Kidney glomerular epithelial cell (primary cell): ENCODE results near the gene TPD52L2.
"Not testable (repeated sequence)": the region's sequence is repeated elsewhere in the genome, so short reads cannot be mapped to it uniquely, and the experiment has no call there.

ENCODE experiments used
- DNase-seq: peaks from one replicate; lab custom pipeline; 2025; lab: John Stamatoyannopoulos, UW

The TPD52L2 gene

DNA sequence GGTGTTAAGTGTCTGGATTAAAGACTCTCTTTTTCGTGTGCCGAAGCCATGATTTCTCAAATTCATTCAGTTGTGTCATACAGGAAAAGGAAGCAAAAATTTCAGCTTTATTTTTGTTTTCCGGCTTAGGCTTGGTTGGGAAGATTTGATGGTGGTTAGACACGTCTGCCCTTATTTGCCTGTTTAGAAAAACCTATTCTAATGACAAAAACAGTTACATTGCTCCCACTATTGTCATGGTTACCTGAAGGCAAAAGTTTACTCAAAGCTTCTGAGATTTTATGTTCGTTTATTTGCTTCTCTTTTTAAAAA lies 30.8 kb downstream of the TPD52L2 start:
- DNase-seq: no peak

DNA sequence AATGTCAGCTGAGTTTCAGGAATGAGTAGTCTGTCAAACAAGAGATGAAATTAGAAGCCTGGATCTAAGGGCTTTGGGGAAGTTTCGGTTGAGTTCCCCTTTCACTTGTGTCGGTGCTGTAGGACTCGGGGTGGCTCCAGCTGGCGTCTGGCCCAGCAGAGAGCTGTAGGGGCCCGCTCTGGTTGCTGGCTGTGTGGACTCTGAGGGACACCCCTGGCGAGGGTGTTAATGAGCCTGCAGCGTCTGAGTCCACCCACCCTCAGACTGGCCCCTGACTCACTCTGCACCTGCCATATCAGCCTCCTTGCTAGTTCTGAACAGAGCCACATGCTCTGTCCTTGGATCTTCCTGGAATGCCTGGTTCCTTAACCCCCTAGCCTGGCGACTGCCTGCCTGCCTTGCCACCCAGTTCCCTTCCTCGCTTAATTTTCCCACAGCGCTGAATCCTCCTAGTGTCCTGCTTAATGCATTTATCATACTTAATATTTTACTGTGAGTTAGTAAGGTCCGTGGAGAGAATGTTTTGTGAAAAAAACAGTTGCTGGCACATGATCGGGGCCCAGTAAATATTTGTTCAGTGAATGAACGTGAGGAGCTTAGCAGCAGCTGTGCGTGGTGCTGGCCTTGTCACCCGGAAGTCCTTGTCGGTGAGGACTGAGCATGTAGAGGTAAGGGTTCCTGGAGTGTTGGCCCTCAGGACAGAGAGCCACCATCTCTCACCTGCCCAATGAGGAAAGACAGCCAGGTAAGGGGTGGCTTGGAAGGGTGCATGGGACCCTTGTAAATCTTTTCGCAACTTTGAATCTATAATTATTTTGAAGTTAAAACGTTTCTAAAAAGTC lies 31.4 kb downstream of the TPD52L2 start:
- DNase-seq: no peak

DNA sequence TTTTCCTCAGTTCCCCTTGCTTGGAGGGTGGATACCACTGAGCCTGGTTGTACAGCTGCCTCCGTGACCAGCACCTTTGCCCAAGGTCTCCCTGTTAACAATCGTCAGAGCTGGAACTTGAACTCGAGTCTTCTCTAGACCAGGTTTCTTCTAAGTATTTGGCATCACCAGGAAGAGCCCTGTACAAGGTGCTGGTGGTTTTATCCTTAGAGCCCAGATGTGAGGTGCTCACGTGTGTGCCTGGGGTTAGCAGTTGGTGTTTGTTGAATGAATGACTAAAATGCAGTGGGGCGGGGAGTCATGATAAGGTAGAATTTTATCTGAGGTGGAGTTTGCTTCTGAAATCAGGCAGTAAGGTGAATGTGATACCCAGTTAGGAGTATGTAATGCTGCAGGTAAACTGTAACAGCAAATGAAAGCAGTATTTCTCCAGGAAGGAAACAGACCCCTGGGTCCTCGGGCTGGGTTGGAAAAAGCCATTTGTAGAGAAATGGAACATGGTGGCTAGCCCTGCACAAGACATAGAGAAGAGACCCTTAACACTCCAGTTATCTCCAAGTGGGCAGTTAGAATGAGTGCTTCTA lies 33.0 kb downstream of the TPD52L2 start:
- no peak for DNase-seq

DNA sequence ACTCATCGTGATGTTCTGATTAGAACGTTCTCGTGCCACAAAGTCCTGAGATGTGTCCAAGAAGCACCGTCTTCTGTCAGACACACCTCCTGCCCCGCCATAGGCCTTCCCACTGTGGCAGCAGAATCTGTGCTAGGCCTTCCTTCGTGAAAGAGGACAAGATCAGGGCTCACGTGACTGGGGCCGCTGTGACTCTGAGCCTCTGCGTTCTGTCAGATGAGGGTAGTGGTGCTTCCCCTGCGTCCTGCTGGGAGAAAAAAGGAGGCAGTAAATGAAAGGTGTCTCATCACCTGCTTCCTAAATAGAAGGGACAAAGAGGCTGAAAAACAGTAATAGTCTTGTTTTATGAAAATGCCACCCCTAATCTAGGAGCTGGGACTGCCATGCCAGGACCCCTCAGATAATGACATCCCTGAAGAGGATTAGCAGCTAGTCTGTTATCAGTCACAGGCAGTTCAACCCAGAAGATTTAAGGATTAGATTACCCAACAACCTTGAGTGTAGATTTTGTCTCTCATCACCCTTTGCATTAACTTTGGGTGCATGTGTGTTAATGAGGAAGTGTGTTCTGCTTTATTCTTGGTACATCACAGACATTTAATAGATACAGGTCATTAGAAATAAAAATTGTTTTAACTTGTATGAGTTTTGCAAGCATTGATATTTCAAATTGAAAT lies 34.0 kb downstream of the TPD52L2 start:
- no peak for DNase-seq

DNA sequence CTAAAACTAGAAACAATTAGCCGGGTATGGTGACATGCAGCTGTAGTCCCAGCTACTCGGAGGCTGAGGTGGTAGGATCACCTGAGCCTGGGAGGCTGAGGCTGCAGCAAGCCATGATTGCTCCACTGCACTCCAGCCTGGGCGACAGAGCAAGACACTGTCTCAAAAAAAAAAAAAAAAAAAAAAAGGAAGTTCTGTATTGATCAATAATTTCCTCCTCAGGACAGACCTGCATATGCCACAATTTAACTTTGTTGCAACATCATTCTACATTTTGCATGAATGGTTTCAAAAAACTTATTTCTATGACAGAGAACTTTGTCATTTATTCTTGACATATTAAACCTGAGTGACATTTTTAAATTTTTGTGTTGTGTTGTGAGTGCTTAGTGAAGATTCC lies 35.3 kb downstream of the TPD52L2 start:
- no peak for DNase-seq

DNA sequence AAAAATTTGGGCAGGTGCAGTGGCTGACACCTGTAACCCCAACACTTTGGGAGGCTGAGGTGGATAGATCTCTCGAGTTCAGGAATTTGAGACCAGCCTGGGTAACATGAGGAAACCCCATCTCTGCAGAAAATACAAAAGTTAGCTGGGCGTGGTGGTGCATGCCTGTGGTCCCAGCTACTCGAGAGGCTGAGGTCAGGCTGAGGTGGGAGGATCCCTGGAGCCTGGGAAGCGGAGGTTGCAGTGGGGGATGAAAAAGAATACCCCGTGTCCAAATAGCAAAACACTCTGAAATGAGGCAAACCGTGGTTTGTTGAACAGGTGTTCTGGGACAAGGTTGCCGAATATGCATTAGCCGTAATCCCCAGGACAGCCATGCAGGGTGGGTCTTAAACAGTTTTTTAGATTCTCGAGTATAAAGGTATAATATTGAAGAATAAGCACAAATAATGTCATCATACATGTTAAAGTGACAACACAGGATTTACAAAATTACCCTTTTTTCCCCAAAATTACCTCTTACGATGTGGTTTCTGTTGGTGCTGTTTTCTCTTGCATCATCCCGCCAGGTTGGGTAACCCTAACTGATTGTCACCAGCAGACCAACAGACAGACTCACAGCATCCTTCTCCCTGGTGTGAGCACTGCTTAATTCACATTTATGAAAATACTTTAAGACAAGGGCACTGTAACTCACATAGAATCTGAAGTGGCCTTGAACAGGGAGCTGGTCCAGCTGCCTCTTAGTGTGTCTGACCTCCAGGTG lies 38.9 kb downstream of the TPD52L2 start:
- no peak for DNase-seq

DNA sequence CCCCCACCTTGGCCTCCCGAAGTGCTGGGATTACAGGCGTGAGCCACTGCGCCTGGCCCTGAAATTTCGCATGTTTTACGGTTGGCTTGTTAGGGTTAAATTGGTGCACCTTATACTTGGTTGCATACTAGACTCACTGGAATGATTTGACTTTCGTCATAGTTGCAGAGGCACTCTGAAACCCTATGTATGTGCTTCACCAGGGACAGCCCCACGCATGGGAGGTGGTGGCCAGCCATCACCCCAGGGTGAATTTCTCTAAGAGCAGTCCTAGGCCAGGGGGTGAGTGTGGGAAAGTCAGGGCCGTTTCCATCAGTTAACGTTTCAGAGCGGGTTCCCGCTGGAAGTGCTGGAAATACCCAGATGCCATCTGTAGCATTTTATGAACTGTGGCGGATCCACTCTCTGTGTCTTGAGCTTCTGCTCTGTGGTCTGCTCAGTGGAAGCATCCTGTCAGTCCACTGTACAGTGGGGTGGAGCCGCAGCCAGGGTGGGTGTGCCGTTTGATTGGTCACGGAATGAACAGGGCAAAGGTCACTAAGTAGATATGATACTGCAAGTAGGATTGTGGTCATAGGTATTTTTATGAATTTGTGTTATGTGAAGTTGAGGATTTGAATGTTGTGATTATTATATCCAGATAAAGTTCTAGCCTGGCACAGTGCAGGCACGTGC lies 43.1 kb downstream of the TPD52L2 start:
- no peak for DNase-seq

DNA sequence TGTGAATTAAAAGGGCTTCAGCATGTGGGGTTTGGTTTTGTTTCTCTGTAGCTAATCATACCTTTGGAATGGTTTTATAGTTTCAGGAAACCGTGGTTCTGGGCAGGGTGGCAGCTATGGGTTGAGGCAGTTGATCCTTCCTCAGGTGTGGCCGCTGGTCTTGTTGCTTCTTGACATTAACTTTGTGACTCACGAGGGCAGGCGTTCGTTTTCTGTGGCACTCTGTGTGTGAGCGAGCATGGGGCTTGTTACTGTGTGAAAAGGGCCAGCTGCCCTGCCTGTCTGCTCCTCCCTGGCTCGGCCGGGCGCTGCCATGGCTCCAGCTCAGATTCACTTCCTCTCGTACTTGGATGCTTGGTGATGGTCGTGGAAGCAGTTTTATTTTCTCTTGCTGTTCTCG lies 46.1 kb downstream of the TPD52L2 start:
- DNase-seq: no peak

DNA sequence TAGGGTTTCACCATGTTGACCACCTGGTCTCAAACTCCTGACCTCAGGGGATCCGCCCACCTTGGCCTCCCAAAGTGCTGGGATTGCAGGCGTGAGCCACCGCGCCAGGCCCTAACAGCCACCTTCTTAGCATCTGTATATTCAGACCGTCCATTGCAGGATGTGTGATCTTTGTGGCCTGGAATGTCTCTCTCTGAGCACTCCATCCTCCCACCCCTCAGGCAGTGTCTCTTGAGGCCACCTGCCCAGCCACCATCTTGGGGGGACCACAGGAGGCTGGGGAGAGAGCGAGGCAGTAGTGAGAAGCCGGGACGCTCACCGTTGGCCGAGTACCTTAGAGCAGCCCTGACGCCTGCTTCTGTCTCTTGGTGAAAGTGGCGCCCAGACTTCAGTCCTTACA lies 48.7 kb downstream of the TPD52L2 start:
- DNase-seq: no peak

DNA sequence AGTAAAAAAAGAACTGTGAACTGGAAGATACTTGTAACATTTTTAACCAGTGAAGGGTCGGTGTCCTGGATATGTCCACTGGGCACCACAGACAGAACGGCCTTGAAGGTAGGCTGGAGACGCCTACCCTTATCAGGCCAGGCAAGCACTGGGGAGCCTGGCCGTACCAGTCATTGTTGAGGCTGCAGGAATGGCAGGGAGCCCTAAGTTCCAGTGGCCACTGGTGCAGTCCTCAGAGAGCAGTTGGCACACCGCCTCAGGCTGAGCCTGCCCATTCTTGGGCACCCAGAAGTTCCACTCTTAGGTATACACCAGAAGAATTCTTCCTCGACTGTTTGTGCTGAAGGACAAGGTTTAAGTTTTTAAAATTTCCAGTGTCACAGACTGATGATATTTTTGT lies 50.4 kb downstream of the TPD52L2 start:
- DNase-seq: no peak

DNA sequence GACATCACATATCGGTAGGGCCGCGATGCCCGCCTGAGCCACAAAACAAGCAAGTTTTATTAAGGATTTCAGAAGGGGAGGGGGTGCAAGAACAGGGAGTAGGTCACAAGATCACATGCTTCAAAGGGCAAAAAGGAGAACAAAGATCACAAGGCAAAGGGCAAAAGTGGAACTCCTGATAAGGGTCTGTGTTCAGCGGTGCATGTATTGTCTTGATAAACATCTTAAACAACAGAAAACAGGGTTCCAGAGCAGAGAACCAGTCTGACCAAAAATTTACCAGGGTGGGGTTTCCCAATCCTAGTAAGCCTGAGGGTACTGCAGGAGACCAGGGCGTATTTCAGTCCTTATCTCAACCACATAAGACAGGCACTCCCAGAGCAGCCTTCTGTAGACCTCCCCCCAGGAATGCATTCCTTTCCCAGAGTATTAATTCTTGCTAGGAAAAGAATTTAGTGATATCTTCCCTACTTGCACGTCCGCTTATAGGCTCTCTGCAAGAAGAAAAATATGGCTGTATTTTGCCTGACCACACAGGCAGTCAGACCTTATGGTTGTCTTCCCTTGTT lies 51.4 kb downstream of the TPD52L2 start:
- not testable (repeated sequence) for DNase-seq

DNA sequence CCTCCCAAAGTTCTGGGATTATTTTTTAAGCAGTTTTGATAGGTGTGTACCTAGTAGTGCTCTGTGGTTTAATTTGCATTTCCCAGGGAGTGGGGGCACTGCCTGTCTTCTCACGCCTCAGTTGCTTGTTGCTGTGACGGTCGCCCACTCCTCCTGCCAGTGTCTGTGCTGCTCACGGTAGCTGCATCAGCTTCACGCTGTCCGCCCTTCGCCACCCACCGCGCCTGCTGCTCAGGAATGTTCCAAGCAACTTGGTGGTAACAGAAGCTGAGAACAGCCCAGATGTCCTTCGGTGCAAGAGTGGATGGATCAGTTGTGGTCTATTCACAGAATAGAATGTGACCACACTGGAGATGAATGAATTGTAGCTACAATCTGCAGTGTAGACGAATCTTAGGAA lies 52.7 kb downstream of the TPD52L2 start:
- peak; percentile 27 for DNase-seq

DNA sequence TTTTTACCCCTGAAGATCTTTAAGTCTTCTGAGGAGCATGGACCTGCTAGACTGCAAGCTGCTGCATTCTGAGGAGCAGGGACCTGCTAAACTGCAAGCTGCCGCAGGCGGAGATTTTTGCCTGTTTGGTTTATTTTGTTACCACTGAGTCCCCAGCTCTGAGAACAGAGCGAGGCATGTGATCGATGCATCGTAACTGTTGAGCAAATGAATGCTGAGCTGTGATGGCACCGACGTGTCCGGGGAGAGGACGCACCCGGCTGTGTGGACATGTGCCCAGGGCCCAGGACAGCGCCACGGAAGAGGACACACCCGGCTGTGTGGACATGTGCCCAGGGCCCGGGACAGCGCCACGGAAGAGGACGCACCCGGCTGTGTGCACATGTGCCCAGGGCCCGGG lies 54.1 kb downstream of the TPD52L2 start:
- no peak for DNase-seq

DNA sequence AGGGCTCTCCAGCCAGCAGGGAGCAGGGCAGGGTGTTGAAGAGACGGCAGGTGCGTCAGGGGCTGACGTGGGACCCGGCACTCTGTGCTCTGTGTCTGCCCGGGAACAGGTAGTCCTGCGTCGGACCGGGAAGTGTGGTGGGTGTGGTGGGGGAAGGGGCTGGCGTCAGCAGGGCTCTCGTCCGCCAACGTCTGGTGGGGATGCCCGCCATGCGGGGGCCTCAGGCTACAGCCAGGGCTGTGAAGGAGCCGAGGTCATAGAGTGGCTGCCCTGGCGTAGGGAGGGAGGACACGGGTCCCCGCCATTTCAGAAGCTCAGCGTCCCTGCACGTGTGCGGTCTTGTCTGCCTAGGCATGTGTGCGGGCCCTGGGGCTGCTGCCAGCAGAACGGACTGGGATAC lies 55.2 kb downstream of the TPD52L2 start:
- no peak for DNase-seq

DNA sequence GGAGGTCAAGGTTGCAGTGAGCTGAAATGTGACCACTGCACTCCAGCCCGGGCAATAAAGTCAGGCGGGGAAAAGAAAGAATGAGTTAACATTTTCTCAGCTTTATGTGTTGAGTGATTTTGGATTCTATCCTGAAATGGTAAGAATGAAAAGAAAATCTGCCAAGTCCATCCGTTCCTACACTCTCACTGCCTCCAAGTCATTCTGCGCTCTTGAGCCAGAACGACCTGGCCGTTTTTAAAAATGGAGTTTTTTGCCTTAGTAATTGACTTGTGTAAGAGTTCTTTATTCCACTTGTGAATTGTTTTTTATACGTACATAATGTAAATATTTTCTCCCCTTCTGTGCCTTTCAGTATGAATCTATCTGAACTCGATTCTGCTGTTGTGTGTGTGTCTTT lies 58.6 kb downstream of the TPD52L2 start:
- DNase-seq: no peak

DNA sequence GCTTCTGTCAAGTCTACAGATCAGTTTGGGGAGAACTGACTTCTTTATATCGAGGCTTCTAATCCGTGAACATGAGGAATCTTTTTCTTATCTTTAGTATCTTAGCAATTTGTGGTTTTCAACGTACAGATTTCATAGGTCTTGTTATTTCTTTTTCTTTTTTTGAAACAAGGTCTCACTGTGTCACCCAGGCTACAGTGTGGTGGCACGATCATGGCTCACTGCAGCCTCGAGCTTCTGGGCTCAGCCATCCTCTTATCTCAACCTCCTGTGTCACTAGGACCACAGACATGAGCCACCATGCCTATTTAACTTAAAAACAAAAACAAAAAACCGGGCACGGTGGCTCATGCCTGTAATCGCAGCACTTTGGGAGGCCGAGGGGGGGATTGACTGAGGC lies 59.2 kb downstream of the TPD52L2 start:
- DNase-seq: no peak

DNA sequence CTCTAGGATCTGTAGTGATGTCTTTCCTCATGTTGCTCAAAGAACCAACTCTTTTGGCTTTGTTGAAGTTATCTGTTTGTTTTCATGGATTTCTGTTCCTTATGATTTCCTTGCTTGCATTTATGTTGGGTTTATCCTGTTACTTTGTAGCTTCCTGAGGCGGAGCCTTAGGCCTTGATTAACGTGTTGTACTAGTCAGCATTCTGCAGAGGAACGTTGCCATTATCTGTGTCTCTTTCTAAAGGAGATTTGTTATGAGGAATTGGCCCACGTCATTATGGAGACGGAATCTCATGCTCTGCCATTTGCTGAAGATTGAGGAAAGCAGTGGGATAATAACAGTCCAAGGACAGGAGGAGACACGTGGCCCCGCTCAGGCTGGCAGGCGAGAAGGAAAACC lies 61.2 kb downstream of the TPD52L2 start:
- no peak for DNase-seq

DNA sequence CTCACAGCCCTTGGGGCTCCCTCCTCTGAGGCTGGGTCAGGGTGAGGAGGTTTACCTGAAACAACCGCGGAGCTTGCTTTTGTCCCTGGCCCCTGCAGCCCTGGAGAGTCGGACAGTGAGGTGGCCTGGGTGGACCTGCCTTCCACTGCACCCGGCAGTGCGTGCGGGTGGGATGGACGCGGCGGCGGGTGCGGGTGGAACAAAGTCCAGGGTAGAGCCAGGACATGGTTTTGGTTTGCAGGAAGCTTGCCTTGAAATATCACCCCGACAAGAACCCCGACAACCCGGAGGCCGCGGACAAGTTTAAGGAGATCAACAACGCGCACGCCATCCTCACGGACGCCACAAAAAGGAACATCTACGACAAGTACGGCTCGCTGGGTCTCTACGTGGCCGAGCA lies 64.0 kb downstream of the TPD52L2 start:
- DNase-seq: no peak

DNA sequence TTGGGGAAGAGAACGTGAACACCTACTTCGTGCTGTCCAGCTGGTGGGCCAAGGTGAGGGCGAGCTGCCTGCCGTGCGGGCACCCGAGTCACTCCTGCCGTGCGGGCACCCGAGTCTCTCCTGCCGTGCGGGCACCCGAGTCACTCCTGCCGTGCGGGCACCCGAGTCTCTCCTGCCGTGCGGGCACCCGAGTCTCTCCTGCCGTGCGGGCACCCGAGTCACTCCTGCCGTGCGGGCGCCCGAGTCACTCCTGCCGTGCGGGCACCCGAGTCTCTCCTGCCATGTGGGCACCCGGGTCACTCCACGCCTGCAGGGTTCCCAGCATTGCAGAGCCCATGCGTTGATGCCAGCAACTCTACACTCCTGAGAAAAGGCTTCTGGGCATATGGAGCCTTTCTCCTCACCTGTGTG lies 64.4 kb downstream of the TPD52L2 start:
- not testable (repeated sequence) for DNase-seq

DNA sequence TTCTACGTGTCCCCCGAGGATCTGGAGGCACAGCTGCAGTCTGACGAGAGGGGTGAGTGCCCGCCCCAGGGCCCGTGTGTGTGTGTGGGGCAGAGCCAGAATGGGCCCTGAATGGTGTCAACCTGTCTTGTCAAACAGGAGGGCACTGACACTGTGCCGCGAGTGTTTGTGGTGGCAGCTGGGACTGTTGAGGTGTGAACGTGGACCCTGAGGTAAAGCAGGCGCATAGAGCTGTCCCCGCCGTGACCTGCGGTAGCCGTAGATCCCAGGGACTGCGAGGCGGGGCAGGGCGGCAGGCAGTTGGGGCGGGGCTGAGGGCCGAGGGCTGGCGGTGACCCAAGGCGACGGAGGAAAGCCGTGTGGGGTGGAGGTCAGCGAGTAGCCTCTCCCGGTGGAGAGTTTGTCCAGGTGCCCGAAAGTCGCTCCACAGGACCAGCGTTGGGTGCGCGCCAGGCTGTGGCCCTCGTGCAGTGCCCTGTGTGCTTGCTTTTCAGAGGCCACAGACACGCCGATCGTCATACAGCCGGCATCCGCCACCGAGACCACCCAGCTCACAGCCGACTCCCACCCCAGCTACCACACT lies 66.0 kb downstream of the TPD52L2 start:
- no peak for DNase-seq

DNA sequence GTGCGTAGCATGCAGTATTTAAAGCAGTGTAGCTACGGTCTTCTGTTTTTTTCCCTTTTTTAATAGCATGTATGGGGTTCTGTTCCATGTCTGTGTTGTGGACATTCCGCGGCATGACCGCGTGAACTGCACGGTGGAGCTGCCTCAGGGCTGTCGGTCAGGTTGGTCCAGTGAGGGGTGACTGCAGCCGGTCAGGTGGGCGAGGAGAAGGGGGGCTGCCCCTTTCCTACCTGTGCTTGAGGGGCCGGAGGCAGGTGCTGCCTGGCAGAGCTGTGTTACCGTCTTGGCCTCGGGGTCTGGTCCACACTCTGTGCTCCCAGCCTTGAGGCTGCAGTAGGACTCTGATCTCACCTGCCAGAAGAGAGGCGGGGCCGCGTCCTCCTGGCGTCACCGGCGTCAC lies 66.7 kb downstream of the TPD52L2 start:
- DNase-seq: no peak
